Muscle of back (tissue), 11 donors: Measurements from ENCODE around the gene DUSP9. TPM values are rescaled to one million over a fixed set of nuclear protein-coding genes. Genes with fewer than 3 reads are reported as not detected.

Source experiments
- DNase-seq, 3 donors: peaks; one replicate each; pipeline versions ENCODE4 v3.0.0 to v3.0.0-alpha.2; 2013
- polyA plus RNA-seq, 10 donors: library from polyadenylated mRNA; unstranded; fragments of 120-200 nt; gene quantifications; one replicate each; pipeline ENCODE4 v1.2.1, GENCODE V29; 2013; ENCODE audit not compliant: insufficient read length in 10 of 10

DUSP9 gene
- polyA plus RNA-seq, 10 donors, result 0.07 to 0.34 (median 0.19) TPM; not detected in 1

DNA sequence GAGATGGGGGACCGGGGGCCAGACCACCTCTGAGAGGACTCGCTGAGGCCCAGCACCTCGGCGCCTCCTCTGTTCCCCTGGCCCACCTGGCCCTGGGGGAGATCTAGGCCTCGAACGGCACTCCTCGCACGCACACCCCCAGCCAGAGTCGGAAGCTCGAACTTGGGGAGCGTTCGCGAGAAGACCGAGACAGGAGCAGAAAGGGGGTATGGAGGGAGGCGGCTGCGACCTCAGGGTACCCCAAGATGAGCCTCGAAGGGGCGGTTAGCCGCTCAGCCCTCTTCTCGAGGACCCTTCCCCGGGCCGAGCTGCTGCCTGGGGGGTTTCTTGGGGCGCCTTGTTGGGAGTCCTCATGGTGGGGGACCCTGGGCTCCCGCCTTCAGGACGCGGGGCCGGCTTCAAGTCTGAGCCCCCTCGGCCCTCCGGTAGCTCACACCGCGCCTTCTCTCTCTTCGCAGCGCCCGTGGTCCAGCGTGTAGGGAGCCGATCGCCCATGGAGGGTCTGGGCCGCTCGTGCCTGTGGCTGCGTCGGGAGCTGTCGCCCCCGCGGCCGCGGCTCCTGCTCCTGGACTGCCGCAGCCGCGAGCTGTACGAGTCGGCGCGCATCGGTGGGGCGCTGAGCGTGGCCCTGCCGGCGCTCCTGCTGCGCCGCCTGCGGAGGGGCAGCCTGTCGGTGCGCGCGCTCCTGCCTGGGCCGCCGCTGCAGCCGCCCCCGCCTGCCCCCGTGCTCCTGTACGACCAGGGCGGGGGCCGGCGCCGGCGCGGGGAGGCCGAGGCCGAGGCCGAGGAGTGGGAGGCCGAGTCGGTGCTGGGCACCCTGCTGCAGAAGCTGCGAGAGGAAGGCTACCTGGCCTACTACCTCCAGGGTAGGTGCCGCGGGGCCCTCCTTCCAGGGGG, 706 bp downstream of the DUSP9 start:
- DNase-seq, result no peak

GRCh38 chrX:153648358-153649177, 1.6 kb downstream of the DUSP9 start:
- no peak for DNase-seq

DNA sequence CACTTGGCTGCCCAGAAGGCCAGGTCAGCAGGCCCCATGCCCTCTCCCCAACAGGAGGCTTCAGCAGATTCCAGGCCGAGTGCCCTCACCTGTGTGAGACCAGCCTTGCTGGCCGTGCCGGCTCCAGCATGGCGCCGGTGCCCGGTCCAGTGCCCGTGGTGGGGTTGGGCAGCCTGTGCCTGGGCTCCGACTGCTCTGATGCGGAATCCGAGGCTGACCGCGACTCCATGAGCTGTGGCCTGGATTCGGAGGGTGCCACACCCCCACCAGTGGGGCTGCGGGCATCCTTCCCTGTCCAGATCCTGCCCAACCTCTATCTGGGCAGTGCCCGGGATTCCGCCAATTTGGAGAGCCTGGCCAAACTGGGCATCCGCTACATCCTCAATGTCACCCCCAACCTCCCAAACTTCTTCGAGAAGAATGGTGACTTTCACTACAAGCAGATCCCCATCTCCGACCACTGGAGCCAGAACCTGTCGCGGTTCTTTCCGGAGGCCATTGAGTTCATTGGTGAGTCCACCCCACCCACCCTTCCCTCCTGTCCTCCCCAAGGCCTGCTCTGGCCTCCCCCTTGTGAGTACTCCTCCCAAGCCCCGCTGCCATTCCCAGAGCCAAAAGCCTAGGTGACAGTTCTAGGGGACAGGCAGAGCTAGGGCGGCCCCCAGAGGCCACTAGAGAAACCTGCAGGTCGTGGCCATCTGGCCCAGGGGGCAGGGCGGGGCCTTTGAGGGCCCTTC, 2.3 kb downstream of the DUSP9 start:
- DNase-seq, result no peak

DNA sequence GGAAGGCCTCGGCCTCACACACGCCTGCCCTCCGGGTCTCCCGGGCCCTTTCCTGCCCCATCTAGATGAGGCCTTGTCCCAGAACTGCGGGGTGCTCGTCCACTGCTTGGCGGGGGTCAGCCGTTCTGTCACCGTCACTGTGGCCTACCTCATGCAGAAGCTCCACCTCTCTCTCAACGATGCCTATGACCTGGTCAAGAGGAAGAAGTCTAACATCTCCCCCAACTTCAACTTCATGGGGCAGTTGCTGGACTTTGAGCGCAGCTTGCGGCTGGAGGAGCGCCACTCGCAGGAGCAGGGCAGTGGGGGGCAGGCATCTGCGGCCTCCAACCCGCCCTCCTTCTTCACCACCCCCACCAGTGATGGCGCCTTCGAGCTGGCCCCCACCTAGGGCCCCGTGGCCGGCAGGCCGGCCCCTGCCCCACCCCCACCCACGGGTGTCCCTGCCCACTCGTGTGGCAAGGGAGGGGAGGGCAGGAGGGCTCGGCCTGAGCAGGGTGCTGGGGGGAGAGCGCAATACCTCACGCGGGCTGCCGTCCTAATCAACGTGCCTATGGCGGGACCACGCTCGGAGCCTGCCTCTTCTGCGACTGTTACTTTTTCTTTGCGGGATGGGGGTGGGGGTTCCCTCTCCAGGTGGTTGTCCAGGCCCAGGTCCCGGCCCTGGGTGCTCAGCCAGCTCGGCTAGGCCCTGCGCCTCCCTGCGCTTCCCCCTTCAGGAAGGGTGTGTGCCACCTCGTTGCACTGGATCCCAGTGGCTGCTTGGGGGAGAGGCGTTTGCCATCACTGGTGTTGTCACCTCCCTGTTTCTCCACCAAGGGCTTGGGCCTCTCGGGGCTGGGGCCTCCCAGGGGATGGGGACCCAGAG, 3.1 kb downstream of the DUSP9 start:
- no peak for DNase-seq

GRCh38 chrX:153650959-153651358, 4.0 kb downstream of the DUSP9 start:
- DNase-seq, result no peak

- no peak for DNase-seq
Observed at GRCh38 chrX:153651540-153652079, 4.6 kb downstream of the DUSP9 start.

DNA sequence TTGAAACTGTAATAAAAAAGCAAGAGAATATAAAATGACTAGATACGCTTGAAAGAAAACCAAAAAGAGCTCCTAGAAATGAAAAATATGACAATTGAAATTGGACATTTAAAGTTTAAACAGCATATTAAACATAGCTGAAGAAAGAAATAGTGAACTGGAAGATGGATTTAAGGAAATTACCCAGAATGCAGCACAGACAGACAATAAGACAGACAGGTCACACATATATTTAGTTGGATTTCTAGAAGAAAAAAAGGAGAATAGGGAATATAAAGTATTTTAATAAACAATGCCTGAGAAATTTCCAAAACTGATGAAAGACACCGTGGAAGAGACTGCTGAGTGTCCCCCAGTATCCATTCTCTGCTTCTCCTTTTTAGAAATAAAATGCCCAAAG, 6.6 kb downstream of the DUSP9 start:
- DNase-seq, result no peak

- no peak for DNase-seq
Observed at GRCh38 chrX:153657161-153657560, 10.2 kb downstream of the DUSP9 start.

GRCh38 chrX:153659268-153659667, 12.3 kb downstream of the DUSP9 start:
- no peak for DNase-seq

DNA sequence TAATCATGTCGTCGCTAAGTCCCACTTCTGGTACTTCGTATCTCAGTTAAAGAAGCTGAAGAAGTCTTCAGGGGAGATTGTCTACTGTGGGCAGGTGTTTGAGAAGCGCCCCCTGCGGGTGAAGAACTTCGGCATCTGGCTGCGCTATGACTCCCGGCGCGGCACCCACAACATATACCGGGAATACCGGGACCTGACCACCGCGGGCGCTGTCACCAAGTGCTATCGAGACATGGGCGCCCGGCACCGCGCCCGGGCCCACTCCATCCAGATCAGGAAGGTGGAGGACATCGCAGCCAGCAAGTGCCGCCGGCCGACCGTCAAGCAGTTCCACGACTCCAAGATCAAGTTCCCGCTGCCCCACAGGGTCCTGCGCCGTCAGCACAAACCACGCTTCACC, 15.3 kb downstream of the DUSP9 start:
- DNase-seq, result no peak

DNA sequence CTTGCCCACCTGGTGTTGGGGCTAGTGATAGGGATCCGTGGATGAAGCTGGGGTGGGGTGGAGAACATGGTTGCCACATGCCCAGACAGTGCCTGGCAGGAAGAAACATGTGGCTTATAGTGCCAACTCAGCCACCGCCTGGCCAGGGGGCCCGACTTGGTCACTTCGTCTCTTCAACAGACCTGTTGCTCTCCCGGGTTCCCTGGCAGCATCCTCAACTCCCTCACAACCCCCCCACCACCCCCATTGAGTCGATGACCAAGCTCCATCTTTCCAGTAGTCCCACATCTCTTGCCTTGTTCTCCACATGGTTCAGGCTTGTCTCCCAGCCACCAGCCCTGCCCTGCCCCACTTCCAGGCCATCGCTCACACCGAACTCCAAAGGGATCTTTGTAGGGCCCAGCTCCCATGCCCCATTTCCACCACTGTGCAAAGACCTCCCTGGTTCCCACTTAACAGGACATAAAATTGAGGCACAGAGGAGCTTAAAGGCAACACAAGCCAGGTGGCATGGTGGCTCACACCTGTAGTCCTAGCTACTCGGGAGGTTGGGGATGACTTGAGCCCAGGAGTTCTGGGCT, 18.8 kb downstream of the DUSP9 start:
- no peak for DNase-seq

DNA sequence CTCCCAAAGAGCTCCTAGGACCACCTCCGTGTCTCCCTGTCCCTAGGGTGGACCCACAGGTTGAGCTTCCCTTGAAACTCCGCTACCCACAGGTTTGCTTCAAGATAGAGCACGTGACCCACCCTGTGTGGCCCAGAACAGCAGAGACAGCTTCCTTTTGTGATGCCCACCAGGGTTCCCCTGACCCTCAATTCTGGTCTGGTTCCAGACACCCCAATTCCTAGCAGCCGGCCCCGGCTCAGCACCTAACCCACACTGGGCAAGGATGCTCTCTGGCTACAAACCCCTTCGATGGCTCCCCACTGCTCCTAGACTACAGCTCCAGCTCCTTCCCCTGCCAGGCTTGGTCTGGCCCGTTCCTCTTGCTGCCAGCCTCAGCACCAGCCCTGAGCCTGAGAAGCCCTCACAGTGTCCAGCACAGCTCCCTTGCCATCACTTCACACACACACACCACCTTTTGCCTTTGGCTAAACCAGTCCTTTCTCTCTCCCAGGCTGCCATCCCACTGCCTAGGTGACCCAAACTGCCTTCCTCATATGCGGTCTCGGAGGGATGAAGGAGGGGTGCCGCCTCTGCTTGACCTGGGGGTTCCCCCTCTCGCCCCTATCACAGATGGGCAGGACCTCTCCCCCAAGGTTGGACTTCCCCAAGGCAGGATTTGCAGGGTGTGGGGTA, 20.4 kb downstream of the DUSP9 start:
- no peak for DNase-seq

DNA sequence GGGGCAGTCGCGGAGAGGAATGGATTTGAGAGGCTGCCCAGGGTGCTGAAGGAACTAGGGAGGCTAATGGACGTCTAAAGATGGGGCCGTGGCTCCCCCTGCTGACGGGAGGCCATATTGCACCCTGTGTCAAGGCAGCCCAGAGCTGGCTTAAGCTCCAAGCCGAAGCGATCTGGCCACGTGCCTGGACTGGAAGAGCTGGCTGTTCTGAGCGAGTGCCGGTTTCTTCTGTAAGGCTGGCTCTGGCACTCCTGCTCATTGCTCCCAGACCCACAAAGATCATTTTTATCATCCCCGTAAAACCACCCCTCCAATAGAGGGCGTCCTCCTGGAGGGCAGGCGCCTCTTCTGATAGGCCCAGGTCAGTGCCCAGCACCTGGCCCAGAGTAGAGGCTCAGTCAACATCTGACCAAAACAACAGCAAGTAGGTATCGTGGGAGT, 21.0 kb downstream of the DUSP9 start:
- DNase-seq, result peak; percentile 57 to 88 (median 83)

GRCh38 chrX:153668423-153669173, 21.6 kb downstream of the DUSP9 start:
- no peak for DNase-seq

DNA sequence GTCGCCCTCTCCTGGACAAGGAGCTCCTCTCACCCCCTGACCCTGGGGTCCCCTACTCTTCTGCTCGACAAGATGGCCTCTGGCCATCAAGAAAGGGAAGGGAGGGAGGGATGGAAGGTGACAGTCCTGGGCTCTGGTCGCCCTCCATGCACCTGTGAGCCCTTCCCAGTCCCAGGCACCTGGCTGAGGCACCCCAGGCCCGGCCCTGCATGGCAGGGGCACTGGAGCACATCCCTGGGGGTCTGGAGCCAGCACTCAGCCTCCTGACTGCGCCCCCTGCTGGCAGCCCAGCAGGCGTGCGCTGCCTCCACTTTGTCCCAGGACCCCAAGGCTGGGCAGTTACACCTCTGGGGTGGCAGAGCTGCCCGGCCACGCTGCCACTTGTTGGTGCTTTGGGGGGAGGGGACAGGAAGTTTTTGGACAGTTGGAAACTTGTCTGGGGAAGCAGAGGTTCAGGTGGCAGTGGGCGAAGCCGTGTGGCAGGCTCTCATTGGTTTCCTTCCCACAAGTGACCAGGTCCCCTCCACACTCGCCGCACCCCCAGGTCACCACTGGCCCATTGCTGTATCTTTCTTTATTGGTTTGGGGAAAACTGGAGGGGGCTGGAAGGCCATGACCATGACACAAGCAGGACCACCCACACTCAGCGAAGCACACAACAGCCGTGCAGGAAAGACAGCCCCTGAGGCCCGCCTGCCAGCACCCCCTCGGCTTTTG, 22.3 kb downstream of the DUSP9 start:
- DNase-seq, result no peak

DNA sequence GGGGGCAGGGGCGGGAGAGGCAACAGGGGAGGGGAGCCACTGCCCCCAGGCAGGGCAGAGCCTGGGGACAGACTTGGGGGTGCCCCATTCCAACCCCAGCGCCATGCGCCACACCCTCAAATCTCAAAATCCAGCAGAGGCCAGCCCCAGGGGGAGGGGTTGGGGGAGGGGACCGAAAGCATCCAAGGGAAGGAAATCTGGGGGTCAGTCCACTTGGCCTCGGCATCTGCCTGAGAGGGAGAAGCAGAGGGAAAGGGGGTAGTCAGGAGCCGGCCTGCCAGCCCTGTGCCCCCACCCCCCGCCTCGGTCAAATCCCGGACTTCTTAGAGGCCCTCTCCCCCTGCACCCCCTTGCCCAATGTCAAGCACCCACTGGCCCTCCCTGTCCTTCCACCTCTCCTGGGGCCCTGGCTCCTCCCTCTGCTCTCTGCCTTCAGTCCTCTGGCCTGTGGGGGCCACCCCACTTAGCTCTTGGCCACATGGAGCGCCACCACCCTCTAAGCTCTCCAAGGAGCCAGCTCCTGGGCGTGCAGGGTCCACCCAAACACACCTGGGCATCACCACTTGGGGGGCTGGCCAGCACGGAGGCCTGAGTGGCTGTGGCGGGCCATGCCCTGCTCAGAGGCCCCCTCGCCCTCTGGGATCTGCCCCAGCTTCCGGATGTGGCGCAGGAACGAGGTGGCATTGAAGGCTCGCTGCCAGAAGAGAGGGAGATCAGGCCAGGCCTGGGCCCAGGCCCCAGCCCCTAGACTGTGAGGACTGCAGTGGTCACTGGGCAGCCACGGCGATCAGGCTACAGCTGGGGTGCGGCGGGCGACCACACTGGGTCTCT, 23.1 kb downstream of the DUSP9 start:
- no peak for DNase-seq
